HG03378 (cell line): Measurements from ENCODE around the gene RBM33.

Experiments
- ATAC-seq: cut with Tn5 transposase; IDR thresholded peaks from one replicate; pipeline ENCODE4 v1.9.1; 2021; ENCODE audit warnings: mild to moderate bottlenecking, moderate library complexity; ENCODE audit not compliant: unreplicated experiment

Gene RBM33

DNA sequence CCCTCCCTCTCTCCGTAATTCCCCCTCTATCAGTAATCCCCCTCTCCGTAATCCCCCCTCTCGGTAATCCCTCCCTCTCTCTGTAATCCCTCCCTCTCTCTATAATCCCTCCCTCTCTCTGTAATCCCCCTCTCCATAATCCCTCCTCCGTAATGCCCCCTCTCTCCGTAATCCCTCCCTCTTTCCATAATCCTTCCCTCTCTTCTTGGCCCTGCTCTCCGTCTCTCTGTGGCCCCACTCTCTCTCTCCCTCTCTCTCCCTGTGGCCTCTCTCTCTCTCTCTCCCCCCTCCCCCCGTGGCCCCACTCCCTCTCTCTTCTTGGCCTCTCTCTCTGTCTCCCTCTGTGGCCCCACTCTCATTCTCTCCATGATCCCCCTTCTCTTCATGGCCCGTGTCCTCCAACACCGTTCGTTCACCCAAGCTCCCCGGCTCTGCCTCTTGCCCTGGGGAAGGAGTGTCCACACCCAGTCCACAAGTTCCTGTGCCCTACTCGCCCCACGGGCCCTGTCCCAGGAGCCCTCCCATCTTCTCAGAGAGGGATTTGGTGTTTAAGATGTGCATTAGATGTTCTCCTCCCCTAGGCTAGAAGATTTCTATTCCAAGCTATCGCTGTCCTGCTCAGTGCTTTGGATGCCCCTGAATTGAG is 148.0 kb downstream of the RBM33 start:
- no peak for ATAC-seq

DNA sequence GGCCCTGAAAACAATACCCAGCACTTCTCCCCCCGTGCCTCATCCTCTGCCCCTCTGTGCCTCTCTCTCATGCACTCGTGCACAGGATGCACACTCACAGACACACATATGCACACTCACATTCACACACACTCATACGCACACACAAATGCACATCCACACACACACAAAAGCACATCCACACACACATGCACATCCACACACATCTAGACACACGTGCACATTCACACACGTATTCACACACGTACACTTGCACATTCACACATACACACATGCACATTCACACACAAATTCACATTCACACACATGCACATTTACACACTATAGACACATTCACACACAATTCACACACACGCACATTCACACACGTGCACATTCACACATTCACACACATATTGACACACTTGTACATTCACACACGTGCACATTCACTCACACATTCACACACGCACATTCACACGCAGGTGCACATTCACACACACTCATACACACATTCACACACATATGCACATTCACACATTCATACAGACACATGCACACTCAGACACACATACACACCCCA is 148.6 kb downstream of the RBM33 start:
- ATAC-seq: no peak

DNA sequence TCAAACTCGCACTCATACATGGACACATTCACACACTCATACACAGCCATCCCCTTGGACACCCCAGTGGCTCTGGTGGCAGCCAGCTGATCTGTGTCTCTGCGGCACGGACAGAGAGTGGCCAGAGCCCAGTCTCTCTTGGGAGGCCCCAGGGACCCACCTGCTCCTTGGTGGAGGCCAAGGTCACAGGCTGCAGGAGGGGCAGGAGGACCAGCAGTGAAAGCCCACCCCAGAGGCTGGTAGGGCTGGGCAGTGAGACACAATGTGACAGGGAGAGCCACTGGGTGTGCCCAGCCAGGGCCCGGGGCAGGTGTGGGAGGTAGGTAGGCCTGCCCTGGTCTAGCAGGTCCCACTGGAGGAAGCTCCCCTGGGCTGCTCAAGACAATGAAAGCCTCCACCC is 149.3 kb downstream of the RBM33 start:
- no peak for ATAC-seq

DNA sequence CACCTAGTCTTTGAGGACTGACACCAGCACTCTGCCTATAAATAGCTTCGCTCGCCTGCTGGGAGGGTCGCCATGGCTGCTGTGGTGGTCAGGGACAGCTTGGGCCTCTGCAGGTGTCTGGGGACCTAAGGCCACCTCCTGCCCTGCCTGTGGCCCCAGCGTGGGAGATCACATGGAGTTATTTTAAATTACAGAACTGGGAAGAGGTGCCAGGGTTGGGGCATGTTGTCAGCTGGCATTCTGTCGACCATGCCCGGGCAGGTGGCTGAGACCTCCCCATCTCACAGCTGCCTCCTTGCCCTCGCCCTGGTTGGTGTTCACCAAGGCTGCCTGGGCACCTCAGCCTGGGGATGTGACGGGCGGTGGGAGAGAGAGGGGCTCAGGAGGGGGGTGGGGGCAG is 149.7 kb downstream of the RBM33 start:
- ATAC-seq: no peak

DNA sequence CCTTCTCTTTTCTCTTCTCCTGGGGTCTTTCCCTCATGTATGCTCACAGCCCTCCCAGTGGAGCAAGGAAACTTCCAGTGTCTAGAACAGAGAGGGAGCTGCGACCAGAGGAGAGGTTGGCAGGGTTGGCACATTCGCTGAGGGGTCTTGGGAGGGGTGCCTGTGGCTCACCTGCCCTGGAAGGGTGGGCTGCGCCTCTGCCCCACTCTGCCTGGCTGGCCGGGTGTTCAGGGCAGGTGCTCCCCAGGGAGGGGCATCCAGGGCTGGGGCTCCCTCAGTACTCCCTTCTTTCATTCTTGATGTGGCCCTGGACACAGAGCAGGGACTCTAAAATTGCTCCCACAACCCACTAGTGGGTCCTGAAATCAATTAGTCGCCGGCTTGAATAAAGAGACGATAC is 150.9 kb downstream of the RBM33 start:
- no peak for ATAC-seq

DNA sequence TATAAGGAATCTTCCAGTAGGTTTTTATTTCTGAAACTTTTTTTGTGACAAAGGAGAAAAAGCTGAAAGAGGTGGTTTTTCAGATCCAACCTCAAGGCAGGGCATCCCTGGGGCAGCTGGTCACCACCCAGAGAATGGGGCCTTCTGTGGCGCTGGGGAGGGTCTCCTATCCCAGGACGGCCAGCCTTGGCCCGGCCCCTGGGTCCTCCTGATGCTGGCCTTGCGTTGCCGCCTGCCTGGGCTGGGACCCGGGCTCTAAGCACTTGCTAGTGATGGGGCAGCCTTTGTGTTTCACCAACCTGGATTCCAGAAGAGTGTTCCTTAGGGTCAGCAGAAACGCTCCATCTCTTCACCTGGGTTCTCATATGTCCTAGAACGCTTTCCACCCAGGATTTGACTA is 151.5 kb downstream of the RBM33 start:
- ATAC-seq: no peak

DNA sequence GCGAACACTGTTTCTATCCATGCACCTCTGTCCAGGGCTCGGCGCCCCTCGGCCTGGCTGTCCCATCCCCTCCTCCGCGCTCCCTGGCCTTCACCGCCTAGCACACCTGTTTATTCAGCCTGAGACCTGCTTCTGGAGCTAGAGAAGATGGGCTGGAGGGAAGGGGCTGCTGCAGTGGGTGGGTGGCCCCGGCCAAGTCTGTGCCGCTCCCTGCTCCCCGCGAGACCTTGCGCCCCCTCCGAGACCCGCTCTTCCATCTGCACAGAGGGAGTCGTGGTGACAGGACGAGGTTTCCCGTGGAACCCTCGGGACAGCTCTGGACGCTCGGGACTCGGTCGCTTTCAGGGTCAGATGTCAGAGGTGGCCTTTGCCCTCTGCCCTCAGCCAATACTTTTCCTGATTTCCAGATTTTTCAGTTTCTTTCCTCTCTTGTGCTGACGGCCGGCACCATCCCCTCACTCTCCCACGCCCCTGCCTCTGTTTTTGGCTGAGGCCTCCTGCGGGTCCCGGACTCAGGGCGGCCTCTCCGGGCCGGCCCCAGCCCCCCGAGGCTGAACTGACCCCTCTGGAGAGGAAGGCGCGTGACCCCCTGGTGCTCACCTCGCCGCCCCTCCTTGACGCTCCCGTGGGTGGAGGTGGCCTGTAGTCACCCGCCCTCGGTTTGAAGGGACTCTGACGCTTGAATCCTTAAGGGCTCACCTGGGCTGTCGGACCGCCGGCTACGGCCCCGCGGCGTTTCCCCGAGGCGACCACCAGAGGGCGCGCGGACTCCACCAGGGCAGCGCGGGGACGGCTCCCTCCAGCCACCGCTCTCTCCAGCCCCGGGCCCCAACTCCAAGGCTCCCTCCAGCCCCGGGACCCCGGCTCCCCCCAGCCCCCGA is 152.2 kb downstream of the RBM33 start:
- ATAC-seq: no peak

DNA sequence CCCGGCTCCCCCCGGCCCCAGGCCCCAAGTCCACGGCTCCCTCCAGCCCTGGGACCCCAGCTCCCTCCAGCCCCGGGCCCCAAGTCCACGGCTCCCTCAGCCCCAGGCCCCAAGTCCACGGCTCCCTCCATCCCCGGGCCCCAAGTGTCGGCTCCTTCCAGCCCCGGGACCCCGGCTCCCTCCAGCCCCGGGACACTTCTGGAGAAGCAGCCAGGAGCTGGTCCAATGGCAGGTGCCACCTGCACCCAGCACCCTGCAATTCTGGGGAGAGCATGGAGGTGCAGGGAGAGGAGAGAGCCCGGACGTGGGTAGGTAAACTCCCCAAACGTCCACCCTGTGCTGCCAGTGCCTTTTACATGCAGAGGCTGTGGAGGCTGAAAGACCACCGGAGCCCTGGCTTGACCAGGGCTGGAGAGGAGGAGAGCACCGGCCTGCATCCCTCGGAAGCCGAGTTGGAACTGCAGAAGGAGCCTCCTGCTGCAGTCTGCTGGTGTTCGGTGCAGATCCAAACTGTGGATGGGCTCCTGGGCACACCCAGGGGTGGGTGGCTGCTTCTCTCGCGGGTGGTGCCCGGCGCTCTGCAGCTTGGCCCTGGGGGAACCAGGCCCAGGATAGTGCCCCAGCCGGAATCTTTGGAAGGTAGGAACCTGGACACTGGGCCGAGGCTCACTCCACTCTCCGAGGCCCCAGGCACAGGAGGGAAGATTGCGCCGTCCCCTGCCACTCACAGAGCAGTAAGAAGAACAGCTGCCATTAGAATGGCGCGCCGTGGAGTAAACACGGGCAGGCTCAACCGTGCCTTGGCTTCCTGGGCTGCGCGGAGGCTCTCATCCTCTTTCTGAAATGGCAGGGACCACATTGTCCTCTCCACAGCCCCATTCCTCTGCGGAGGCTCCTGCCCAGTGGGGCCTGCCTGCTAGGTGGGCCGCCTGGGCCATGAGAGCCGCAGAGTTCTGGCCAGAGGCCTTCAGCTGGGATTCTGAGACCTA is 153.1 kb downstream of the RBM33 start:
- no peak for ATAC-seq

DNA sequence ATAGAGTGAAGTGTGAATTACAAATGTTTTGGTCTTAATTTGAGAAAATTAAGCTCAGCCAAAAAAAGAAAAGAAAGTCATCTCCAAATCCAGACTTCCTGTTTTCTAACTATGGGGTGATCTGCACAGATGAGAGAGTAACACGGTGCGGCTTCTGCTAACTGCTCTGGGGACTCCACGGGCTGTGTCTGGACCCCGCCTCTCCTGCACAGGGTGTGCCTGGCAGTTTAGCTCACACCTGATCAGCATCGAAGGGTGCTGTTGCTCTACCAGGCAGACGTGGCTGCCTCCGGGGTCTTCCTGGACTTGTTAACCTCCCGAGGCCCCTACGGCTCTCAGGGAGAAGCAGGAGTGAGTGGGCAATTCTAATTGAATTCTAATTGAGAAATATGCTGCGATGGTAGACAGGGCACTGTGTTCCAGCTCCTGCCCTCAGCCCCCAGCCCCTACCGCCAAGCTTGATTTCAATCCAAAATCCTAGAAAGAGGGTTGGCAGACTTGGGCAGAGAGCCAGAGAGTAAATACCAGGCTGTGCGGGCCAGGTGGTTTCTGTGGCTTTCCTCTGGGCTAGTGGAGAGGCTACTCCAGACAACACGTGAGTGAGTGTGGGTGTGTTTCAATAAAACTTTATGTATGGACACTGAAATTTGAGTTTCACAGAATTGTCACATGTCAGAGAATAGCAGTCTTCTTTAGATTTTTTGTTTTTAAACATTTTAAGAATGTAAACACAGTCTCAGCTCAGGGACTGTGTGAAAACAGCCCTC is 154.4 kb downstream of the RBM33 start:
- ATAC-seq: no peak

DNA sequence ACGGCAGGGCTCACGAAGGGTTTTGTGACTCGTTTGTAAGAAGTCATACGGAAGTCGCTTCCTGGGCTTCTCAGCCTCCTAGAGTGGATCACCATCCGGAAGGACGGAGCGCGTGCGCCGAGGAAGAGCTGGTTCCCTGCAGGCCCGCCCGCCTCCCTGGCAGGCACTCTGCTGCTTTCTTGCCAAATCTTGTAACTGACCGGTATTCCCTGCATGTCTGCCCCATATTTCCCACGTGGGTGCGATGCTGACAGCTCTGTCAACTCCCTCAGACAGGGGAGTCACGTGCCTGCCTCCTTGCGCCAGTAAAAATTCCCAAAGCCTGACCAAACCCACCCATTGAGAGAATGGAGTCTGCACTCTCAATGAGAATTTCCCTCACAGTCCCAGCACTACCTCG is 155.1 kb downstream of the RBM33 start:
- ATAC-seq: no peak

DNA sequence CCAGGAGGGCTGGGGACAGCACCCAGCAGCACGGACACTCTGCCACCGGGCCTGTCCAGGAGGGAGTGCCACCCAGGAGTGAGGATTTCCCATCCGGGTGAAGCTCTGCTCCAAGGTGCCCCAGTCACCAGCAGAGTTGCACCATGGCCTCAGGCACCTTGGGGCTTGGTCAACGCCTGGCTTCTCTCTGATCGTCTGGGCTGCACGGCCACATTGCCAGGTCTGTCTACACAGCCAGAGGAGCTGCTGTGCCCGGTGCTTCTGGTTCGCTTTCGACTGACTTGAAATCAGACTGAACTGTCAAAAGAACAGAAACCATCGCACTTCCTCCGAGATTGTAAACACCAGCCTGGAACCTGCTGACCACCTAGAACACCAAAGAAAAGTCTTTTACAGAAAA is 155.8 kb downstream of the RBM33 start:
- ATAC-seq: no peak

DNA sequence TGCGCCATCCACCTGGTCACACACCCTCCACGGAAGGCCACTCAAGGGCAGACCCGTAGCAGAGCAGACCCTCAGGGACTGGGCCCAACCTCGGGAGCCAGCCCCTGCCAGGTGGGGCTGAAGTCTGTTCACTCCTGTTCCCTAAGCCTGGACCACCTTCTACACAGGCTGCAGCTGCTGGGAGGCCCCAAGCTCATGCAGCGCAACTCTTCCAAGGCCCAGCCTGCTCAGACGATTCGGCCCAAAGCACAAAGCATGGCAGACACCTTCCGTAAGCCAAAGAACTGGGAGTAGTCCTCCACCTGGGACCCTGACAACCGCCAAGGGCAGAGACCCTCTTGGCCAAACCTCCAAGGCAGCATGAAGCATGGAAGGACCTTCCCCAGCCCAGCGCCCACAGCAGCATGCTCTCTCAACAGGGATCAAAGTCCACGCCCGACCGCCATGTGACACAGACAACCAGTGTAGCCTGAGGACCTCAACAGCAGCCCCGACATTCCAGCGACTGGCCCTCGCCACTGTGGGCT is 156.3 kb downstream of the RBM33 start:
- ATAC-seq: no peak

DNA sequence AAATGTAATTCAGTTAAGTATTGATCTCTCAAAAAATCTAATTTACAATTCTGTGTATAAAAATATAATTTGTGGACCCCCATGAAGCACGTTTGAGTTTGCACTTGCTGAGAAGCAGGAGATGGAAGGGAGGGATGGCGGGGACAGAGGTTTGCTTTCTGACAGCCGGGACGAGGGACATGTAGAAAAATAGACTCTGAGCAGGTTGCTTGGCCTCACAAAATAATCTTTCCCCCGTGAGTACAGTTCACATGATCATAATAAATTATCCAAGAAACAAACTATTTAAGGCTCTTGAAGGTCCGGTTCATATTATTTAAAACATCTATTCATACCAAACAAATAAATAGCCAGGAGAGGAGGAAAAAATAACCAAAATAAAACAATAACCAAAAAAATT is 157.8 kb downstream of the RBM33 start:
- no peak for ATAC-seq

DNA sequence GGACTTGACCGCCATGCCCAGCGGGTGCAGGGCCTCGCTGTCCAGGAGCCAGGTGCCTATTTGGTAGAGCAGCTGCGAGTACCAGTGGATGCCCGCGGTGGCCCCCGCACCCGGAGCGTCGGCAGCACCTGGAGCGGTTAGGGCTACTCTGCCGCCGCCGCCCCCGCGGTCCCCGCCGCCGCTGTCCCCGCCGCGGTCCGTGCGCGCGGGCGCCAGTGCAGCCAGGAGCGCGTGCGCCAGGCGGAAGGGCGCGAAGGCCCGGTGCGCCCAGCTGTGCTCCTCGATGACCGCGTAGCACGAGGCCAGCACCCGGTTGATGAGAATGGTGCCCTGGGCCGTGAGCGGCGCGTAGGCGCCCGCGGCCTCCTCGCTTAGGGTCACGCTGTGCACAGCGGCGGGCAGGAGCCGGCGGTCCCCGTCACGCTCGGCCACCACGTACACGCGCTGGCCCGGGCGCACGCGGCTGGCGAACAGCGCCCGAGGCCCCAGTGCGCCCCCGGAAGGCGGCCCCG is 158.5 kb downstream of the RBM33 start:
- no peak for ATAC-seq

DNA sequence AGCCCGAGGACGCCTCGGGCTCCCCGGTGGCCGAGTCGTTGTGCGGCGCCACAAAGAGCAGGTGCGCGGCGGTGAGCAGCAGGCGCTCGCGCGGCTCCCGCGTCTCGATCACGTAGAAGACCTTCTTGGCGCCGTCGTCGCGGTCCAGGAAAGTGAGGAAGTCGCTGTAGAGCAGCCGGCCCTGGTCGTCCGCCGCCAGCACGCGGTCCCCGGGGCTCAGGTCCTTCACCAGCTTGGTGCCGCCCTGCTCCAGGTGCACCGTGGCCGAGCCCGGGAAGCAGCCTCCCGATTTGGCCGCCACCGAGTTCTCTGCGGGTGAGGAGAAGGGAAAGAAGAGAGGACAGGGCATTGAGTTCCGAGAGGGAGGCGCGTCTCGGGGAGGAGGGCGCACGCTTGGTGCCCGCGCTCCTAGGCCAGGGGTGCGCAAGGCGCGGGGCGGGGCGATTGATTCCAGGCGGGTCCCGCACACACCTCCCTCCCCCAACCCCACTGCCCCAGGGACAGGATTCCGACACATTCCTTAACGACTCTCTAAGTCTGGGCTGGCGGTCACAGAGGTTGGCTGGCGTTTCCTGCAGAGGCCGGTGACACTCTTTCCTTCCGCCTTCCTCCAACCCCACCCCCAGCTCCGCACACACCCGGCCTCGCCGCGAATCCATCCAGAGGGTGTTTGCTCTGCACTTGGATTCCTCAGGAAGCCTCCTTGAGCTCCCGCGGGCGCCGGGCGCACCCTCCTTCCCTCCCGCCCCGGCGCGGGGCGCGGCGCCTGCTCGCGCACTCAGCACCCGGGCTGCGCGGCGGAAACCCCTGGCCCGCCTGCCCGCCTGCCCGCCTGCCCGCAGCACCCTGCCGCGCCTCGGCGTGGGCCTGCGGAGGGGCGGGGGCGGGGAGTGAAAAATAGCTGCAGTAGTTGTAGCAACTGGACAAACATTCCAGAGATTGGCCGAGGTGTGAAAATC is 159.2 kb downstream of the RBM33 start:
- no peak for ATAC-seq

DNA sequence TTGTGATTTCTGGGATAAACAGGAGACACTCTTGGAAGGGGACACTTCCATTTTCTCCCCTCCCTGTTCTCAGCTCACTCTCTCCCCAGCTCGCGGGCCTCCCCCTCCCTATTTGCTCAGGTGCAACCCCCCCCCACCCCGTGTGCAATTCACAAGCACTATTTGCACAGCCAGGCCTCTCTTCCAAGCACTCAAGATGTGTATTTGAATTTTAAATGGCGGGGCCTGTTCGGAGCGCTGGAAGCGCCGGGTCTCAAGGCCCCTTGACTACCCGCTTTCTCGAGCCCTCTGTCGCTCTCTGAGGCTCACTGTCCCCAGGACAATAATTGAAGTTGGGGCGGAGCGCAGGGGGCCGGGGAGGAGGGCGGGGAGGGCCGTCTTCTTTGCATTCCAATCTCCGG is 160.0 kb downstream of the RBM33 start:
- ATAC-seq: no peak

DNA sequence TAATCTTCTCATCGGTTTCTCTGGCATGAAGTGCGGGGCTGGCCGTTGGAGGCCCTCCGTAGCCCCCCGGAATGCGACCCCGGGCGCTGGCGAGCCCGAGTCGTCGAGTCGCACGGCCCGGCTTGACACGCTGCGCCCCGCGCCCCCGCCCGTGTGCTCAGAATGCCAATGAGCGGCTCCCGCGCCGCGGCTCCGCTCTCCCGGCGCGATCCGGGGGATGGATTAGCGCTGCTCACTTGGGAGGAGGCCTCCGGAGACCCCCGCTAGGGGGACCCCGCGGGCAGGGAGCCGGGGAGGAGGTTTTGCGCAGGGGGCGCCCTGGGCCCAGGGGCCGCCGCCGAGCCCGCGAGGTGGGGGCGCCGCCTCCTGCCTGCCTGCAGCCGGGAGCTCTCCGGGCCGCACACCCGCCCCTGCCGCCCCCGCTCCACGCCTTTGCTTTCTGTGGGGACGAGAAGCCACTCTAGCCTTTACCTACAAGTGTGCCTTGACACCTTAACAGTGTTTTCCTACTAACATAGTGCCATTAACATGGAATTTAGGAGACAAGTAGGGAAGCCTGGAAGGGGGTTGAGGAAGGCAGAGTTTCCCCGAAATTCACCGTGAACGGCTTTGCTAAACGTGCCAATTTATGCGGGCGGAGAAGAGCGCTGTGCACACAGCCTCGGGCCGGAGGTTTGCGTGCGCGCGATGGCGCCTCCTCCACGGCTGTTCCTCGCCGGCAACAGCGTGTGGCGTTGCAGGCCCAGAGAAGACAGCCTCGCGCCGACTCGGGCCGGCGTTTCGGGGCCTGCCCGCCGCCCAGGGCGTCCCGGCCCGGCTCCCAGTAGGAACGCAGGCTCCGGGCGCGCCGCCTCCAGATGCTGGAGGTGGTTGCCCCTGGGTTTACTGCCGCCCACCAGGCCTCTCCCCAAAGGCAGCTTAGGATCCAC is 160.7 kb downstream of the RBM33 start:
- peak; percentile 42 for ATAC-seq

DNA sequence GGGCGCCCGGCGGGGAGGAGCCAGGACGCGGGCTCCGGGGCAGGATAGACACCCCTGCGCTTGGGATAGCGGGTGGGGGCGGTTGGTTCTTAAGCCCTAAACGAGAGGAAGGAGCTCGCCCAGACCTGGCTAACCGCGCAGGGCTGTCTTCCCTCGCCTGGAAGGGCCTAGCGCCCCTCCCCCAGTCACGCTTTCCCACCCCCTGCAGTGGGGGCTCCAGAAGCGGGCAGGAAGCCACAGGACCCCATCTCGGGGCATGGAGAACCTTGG is 161.3 kb downstream of the RBM33 start:
- no peak for ATAC-seq
